ENCODE measurements around the gene MAP2K5.

MAP2K5 gene

GRCh38 chr15:67560320-67560719 is 17.8 kb downstream of the MAP2K5 start:
- no peak for DNase-seq

GRCh38 chr15:67563092-67563491 is 20.6 kb downstream of the MAP2K5 start:
- no peak for DNase-seq

GRCh38 chr15:67564021-67564967 is 21.8 kb downstream of the MAP2K5 start:
- DNase-seq: no peak

- no peak for DNase-seq
These were observed 22.5 kb downstream of the MAP2K5 start for GRCh38 chr15:67564968-67565345.

DNA sequence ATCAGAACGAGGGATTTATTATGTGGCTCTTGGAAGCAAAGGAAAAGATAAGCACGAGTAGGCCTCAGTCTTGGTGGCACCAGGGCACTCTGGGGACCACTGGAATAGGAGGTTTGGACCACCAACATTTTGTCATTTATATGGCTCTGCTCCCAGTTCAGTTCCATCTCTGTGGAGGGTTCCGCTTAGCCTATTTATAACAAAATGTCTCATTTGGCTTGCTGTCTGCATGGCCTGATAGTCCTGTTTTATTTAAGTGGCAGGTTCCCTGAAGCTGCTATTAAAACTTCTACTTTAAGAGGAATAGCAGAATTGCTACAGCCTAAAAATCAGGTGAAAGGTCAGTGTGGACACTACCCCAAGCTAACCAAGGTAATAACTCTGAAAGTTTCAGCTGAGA is 27.2 kb downstream of the MAP2K5 start:
- DNase-seq: no peak

GRCh38 chr15:67570875-67571647 is 28.6 kb downstream of the MAP2K5 start:
- no peak for DNase-seq

DNA sequence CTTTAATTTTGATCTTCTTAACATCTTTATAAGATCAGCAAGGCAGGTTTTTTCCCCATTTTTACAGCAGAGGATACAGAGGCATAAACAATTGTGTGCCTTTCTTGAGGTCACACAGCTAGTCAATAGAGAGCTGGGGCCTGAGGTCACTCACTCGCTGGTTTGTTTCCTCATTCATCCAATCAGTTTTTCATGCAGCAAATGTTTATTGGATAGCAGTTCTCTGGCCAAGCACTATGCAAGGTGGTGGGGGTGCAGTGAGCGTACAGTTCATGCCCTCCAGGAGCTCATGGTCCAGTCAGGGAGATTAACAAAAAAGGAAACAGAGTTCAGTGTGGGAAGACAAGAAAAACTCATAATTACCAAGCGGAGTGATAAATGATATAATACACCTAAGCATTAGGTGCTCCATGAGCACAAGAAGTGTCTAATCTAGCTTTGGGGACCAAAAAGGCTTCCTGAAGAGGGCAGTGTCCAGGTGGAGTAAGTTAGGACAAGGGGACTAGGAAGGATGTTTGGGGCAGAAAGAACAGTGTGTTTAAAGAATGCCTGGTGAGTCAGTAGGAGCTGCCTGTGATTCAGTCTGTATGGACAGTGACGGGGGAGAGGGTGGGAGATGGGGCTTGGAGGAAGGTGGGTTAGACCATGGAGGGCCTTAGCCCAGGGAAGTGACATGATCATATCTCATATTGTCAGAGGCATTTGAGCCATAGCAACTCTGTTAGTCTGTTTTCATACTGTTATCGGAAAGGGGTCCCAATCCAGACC is 29.3 kb downstream of the MAP2K5 start:
- DNase-seq: no peak

GRCh38 chr15:67573194-67573593 is 30.7 kb downstream of the MAP2K5 start:
- no peak for DNase-seq

DNA sequence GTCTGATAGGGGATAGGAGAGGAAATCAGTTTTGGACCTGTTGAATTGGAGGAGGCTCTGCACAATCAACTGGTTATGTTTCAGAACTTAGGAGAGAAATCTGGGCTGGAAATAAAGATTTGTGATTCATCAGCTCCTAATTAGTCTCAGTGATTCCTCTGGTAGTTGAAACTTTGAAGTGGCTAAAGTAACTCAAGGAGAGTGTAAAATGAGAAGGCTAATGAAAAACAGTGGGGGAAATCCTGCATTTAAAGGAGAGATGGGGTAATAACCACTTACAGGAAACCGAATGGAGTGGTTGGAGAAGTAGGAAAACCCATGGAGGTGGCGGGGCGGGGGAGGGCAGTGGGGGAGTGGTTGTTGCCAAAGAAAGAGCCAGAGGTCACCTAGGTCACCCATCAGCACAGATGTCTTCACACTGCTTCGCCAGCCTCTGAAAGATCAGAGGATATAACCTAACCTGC is 32.6 kb downstream of the MAP2K5 start:
- DNase-seq: no peak

- DNase-seq: no peak
These were observed 35.6 kb downstream of the MAP2K5 start for GRCh38 chr15:67578020-67578600.

GRCh38 chr15:67579164-67579563 is 36.7 kb downstream of the MAP2K5 start:
- DNase-seq: no peak

- no peak for DNase-seq
These were observed 37.5 kb downstream of the MAP2K5 start for GRCh38 chr15:67579967-67580366.

DNA sequence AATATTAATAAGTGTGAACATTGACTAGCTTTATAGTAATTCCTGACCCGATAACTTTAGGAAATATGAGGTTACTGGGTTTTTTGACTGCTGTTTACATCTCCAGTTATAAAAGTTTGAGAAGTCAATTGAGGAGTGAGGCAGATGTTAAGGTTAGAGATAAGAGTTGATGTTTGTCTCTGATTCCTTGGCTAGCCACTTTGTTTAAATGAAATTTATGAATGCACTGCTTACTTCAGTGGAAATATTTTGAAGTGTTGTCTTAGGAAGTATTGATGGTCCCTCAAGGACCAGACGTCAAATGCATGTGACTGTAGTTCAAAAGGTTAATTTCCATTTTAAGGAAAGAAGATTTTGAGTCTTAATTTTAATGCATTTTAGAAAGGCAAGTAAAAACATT is 41.7 kb downstream of the MAP2K5 start:
- DNase-seq: no peak

- DNase-seq: no peak
These were observed 43.2 kb downstream of the MAP2K5 start for GRCh38 chr15:67585681-67586080.

- DNase-seq: no peak
These were observed 44.8 kb downstream of the MAP2K5 start for GRCh38 chr15:67587331-67587730.

- no peak for DNase-seq
These were observed 45.3 kb downstream of the MAP2K5 start for GRCh38 chr15:67587754-67588153.

DNA sequence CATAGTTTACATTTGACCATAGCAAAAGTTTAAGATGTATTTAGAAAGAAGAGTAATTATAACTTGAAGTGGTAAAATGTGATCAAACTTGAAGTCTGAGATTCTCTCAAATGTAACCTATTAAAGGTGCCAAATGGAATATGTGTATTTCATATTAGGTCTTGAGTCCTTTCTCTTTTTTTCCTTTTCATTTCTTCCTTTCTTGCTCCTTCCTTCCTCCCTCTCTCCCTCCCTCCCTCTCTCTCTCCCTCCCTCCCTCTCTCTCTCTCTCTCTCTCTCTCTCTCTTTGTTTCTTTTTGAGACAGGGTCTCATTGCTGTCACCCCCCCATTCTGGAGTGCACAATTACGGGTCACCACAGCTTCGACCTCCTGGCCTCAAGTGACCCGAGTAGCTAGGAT is 47.7 kb downstream of the MAP2K5 start:
- no peak for DNase-seq

GRCh38 chr15:67592245-67592644 is 49.7 kb downstream of the MAP2K5 start:
- DNase-seq: no peak

GRCh38 chr15:67593562-67593961 is 51.1 kb downstream of the MAP2K5 start:
- no peak for DNase-seq

DNA sequence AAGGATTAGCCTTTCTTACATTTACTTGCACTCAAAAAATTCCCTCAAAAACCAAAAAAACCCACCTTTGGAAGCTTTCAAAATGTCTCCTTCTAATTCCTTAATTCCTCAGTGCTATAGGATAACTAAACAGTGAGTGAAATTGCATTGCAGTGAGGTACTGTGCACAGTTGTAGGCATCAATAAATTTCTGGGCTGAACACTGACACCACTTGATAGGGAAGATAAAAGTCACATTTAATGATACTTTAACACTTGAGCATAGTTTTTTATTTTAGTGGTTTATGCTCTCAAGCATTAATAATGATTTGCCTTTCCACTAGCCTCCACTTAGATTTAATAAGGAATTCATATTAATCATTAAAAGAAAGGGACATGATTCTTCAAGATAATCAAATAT is 52.3 kb downstream of the MAP2K5 start:
- no peak for DNase-seq

GRCh38 chr15:67595572-67595971 is 53.1 kb downstream of the MAP2K5 start:
- no peak for DNase-seq

DNA sequence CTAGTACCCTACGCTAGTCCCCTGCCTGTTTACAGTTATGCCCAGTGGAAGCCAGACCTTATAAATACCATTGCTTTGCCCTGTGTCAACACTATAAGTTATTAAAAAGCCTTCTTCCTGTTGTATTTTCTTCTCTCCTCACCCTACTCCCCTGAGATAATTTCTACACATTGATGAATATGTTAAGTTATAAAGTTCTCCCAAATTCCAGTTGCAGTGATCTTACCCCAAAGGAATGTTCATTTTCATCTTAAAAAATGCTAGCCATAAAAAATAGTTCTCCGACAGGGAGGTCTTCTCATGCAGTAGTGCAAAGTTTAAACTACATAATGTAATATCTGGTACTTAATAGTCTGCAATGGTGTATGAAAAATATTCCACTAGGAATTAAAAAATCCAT is 58.6 kb downstream of the MAP2K5 start:
- no peak for DNase-seq

GRCh38 chr15:67603063-67603462 is 60.6 kb downstream of the MAP2K5 start:
- no peak for DNase-seq

Measured in stimulated activated CD4-positive, alpha-beta T cell treated with anti-CD3 and anti-CD28 coated beads, Interleukin-15, amount 100 ng/mL, for 24 hours (primary cell).